ENCODE results near the gene USP21. TPM values are rescaled to one million over a fixed set of nuclear protein-coding genes. Genes with fewer than 3 reads are reported as not detected.

USP21 gene
- total and polyA plus RNA-seq, 12 donors, result 12.0 to 44.9 (median 28.2) TPM

GRCh38 chr1:161117759-161118581 lies 41.3 kb upstream of the USP21 start, which contains the start of the genes NIT1 and PFDN2:
Gene NIT1, plus strand, starts transcription at chr1:161118105. Its CDS starts 72 bp downstream, at chr1:161118177.
Gene PFDN2, minus strand, starts transcription at chr1:161118037. Its CDS starts 11 bp downstream, at chr1:161118026.
- Histone ChIP-seq H3K4me3 (peak within 1 kb of the TSS; percentile 60 to 92 (median 88)), H3K27ac (peak within 1 kb of the TSS; percentile 91 to 100 (median 95)), H3K4me1 (replicated peaks in 1 of 2) (peaks cover 30 to 64% of the 10 kb centered on the region in 2 donors), H3K36me3 (replicated peaks in 1 of 2) (peaks cover 0 to 33% of the 10 kb centered on the region in 2 donors), H3K9me3 (replicated peaks in 1 of 3) (no peaks in the 10 kb centered on the region), H3K27me3 (no peaks in the 10 kb centered on the region)
- peak; percentile 85 to 94 (median 89) for DNase-seq
- intact Hi-C loops (cut with DNase I), result no loop called here
- peak; percentile 80 to 88 for TF ChIP-seq POLR2A (IDR thresholded peaks at IDR 0.05)
- peak in 1 of 6 experiments; percentile 5 for TF ChIP-seq CTCF (IDR thresholded peaks at IDR 0.05)
- 1% methylated on average over 24 to 58 of the region's 58 CpGs for WGBS, 4 donors

- TF ChIP-seq CTCF (IDR thresholded peaks at IDR 0.05) (peak in 5 of 6 experiments; percentile 25 to 61 (median 54)), POLR2A (IDR thresholded peaks at IDR 0.05) (peak; percentile 9 to 83)
- peak; percentile 80 to 92 (median 88) for DNase-seq
- peak overlapping the region in 1 of 4 donors; percentile 85 for H3K4me3 ChIP-seq
- H3K4me1 ChIP-seq (replicated peaks in 1 of 2), result peaks cover 30 to 57% of the 10 kb centered on the region in 2 donors
- H3K27ac ChIP-seq, result peak overlapping the region; percentile 91 to 100 (median 95)
- peaks cover 0 to 46% of the 10 kb centered on the region in 2 donors for H3K36me3 ChIP-seq (replicated peaks in 1 of 2)
- intact Hi-C loops (cut with DNase I), result no loop called here
- no peaks in the 10 kb centered on the region for H3K9me3 ChIP-seq (replicated peaks in 1 of 3)
- H3K27me3 ChIP-seq, result no peaks in the 10 kb centered on the region
- WGBS, 4 donors, result 26 to 29% (median 27%) methylated on average over 10 of the region's 10 CpGs
These were observed 40.0 kb upstream of the USP21 start for GRCh38 chr1:161119092-161119903.

- Histone ChIP-seq H3K4me1 (replicated peaks in 1 of 2) (peaks cover 27 to 44% of the 10 kb centered on the region in 2 donors), H3K4me3 (no peak overlapping the region), H3K9me3 (replicated peaks in 1 of 3) (no peaks in the 10 kb centered on the region), H3K36me3 (replicated peaks in 1 of 2) (peaks cover 0 to 59% of the 10 kb centered on the region in 2 donors), H3K27ac (peak overlapping the region in 1 of 5 donors; percentile 100), H3K27me3 (no peaks in the 10 kb centered on the region)
- WGBS, 4 donors, result 85 to 91% (median 88%) methylated on average over 3 of the region's 3 CpGs
- no peak for DNase-seq
- TF ChIP-seq CTCF (IDR thresholded peaks at IDR 0.05) (no peak), POLR2A (IDR thresholded peaks at IDR 0.05) (no peak)
- intact Hi-C loops (cut with DNase I), result no loop called here
These were observed 38.2 kb upstream of the USP21 start for GRCh38 chr1:161121042-161121650.
